Panc1 (cell line): Measurements from ENCODE around the gene UNC45B. TPM values are rescaled to one million over a fixed set of nuclear protein-coding genes. Genes with fewer than 3 reads are reported as not detected.

Experiments used
- ATAC-seq: fragments of 200-7000 bp; cut with Tn5 transposase; 2 replicates; pipeline ENCODE4 v1.9.1; 2020; ENCODE audit warnings: mild to moderate bottlenecking, moderate library complexity
- BruUV-seq: library from RNA; stranded (reverse); fragments of 400-500 nt; replicated peaks from 2 replicates; lab custom pipeline; 2021; lab: Mats Ljungman, UMichigan
- CTCF ChIA-PET: fragments of 300-600 bp; sonication (Branson Sonifier 250); formaldehyde crosslinking; loops from one replicate; lab custom pipeline; 2022; ENCODE audit warnings: antibody characterized with exemption; lab: Charles Lee
- POLR2A ChIA-PET: fragments of 300-600 bp; sonication (Branson Sonifier 250); formaldehyde crosslinking; loops from one replicate; lab custom pipeline; 2022; ENCODE audit warnings: antibody characterized with exemption; lab: Charles Lee
- DNase-seq: peaks from one replicate; pipeline ENCODE4 v3.0.0-alpha.2; 2010; ENCODE audit warnings: low read depth, low spot score
- H3K27ac ChIP-seq: 2 replicates; pipeline ENCODE4 v1.5.1; 2011; ENCODE audit warnings: mild to moderate bottlenecking, low read length, inconsistent platforms
- H3K27me3 ChIP-seq: fragments of 200-500 bp; sonication (Bioruptor generic); 2 replicates; pipeline ENCODE4 v1.6.0; 2014; ENCODE audit warnings: low read length, inconsistent platforms; ENCODE audit not compliant: control insufficient read depth, insufficient read depth
- H3K36me3 ChIP-seq: fragments of 200-500 bp; sonication (Bioruptor generic); 2 replicates; pipeline ENCODE4 v1.5.1; 2014; ENCODE audit warnings: inconsistent platforms, mild to moderate bottlenecking, low read length, moderate library complexity; ENCODE audit not compliant: control insufficient read depth, insufficient read depth
- H3K4me1 ChIP-seq: 2 replicates; pipeline ENCODE4 v1.5.1; 2011; ENCODE audit warnings: inconsistent platforms, mild to moderate bottlenecking, low read length, moderate library complexity; ENCODE audit not compliant: control insufficient read depth, insufficient read depth
- H3K4me3 ChIP-seq, 2 experiments: 2 replicates each; pipeline ENCODE4 v1.5.1; 2011 to 2012; ENCODE audit warnings: low read depth in 2 of 2, low read length in 2 of 2, mild to moderate bottlenecking in 2 of 2, inconsistent platforms in 1 of 2, moderate library complexity in 1 of 2
- H3K9me3 ChIP-seq: fragments of 200-500 bp; sonication (Bioruptor generic); 2 replicates; pipeline ENCODE4 v1.5.1; 2014; ENCODE audit warnings: low read depth, mild to moderate bottlenecking, inconsistent platforms, low read length, moderate library complexity; ENCODE audit not compliant: control insufficient read depth, insufficient read depth
- POLR2AphosphoS5 ChIP-seq: IDR thresholded peaks from 2 replicates; pipeline ENCODE4 v1.6.1; 2012; ENCODE audit warnings: mild to moderate bottlenecking, low read depth, low read length, moderate library complexity
- SIN3A ChIP-seq: IDR thresholded peaks from 2 replicates; pipeline ENCODE4 v1.6.1; 2012; ENCODE audit warnings: low read depth, mild to moderate bottlenecking, low read length, moderate library complexity, borderline replicate concordance; ENCODE audit not compliant: insufficient read depth
- TCF7L2 ChIP-seq: IDR thresholded peaks from 2 replicates; pipeline ENCODE4 v1.6.1; 2011; ENCODE audit warnings: mild to moderate bottlenecking, low read depth, low read length, inconsistent platforms
- in situ Hi-C: cut with HindIII; loops from 2 replicates; pipeline ENCODE4 v1.10.0; 2016; ENCODE audit warnings: low sequenced_read_pairs, low pct_unique_long_range_greater_than_20kb
- intact Hi-C: fragments of 100-400 bp; cut with micrococcal nuclease; formaldehyde crosslinking; loops from one replicate; pipeline ENCODE4 v1.10.0; 2022; ENCODE audit not compliant: unreplicated experiment
- total RNA-seq: library from RNA; stranded (reverse); gene quantifications from one replicate; pipeline ENCODE4 v1.2.1, GENCODE V29; 2021; ENCODE audit not compliant: unreplicated experiment
- TF ChIP-seq, protein P1 (sequence below), 2 experiments: IDR thresholded peaks; 2 replicates each; pipeline ENCODE4 v1.6.1; 2011 to 2012; ENCODE audit warnings: low read depth in 2 of 2, control low read depth in 1 of 2, low read length in 1 of 2, mild to moderate bottlenecking in 1 of 2, moderate library complexity in 1 of 2; ENCODE audit not compliant: insufficient read depth in 1 of 2
- TF ChIP-seq, protein P2 (sequence below): fragments of 450-650 bp; IDR thresholded peaks from 2 replicates; pipeline ENCODE4 v1.5.1; 2017; ENCODE audit warnings: mild to moderate bottlenecking

Gene UNC45B
- total RNA-seq, 1 experiment from 2014 or later: not detected

DNA sequence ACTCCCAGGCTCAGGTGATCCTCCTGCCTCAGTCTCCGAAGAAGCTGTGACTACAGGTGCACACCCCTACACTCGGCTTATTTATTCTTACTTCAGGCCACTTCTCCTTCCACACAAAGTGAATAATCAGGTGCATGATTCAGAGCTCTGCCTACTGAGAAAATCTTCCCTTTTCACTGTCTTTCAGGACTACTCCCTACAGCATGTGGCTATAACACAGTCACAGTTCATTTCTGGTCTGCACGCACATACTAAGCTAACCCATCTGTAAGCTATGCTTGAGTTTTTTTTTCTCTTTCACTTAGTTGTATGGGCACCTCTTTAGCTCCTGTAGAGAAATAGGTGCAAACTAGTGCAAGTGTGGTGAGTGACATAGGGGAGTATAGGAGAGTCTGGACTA, 87.7 kb downstream of the UNC45B start:
- ATAC-seq (no peak), DNase-seq (no peak)
- in situ Hi-C loops (no loop called here), intact Hi-C loops (no loop called here)
- CTCF ChIA-PET: no interaction called here
- no peaks in the 10 kb centered on the region for H3K36me3 ChIP-seq
- no peaks in the 10 kb centered on the region for H3K4me1 ChIP-seq
- H3K27me3 ChIP-seq: peaks cover 4% of the 10 kb centered on the region; the same call in 1 of the 2 replicates
- POLR2A ChIA-PET: no interaction called here
- no TSS peak for BruUV-seq
- TF ChIP-seq POLR2AphosphoS5 (no peak), TCF7L2 (no peak), SIN3A (no peak)
- TF ChIP-seq, protein P1, sequence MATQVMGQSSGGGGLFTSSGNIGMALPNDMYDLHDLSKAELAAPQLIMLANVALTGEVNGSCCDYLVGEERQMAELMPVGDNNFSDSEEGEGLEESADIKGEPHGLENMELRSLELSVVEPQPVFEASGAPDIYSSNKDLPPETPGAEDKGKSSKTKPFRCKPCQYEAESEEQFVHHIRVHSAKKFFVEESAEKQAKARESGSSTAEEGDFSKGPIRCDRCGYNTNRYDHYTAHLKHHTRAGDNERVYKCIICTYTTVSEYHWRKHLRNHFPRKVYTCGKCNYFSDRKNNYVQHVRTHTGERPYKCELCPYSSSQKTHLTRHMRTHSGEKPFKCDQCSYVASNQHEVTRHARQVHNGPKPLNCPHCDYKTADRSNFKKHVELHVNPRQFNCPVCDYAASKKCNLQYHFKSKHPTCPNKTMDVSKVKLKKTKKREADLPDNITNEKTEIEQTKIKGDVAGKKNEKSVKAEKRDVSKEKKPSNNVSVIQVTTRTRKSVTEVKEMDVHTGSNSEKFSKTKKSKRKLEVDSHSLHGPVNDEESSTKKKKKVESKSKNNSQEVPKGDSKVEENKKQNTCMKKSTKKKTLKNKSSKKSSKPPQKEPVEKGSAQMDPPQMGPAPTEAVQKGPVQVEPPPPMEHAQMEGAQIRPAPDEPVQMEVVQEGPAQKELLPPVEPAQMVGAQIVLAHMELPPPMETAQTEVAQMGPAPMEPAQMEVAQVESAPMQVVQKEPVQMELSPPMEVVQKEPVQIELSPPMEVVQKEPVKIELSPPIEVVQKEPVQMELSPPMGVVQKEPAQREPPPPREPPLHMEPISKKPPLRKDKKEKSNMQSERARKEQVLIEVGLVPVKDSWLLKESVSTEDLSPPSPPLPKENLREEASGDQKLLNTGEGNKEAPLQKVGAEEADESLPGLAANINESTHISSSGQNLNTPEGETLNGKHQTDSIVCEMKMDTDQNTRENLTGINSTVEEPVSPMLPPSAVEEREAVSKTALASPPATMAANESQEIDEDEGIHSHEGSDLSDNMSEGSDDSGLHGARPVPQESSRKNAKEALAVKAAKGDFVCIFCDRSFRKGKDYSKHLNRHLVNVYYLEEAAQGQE (IDR thresholded peaks at IDR 0.05; ENCODE audit: insufficient read depth in 1 of 2, low read depth in 2 of 2, low read length in 1 of 2): no peak
- TF ChIP-seq, protein P2, sequence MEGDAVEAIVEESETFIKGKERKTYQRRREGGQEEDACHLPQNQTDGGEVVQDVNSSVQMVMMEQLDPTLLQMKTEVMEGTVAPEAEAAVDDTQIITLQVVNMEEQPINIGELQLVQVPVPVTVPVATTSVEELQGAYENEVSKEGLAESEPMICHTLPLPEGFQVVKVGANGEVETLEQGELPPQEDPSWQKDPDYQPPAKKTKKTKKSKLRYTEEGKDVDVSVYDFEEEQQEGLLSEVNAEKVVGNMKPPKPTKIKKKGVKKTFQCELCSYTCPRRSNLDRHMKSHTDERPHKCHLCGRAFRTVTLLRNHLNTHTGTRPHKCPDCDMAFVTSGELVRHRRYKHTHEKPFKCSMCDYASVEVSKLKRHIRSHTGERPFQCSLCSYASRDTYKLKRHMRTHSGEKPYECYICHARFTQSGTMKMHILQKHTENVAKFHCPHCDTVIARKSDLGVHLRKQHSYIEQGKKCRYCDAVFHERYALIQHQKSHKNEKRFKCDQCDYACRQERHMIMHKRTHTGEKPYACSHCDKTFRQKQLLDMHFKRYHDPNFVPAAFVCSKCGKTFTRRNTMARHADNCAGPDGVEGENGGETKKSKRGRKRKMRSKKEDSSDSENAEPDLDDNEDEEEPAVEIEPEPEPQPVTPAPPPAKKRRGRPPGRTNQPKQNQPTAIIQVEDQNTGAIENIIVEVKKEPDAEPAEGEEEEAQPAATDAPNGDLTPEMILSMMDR: no peak
- no peak overlapping the region for H3K4me3 ChIP-seq
- H3K9me3 ChIP-seq: no peaks in the 10 kb centered on the region
- H3K27ac ChIP-seq: no peak overlapping the region

DNA sequence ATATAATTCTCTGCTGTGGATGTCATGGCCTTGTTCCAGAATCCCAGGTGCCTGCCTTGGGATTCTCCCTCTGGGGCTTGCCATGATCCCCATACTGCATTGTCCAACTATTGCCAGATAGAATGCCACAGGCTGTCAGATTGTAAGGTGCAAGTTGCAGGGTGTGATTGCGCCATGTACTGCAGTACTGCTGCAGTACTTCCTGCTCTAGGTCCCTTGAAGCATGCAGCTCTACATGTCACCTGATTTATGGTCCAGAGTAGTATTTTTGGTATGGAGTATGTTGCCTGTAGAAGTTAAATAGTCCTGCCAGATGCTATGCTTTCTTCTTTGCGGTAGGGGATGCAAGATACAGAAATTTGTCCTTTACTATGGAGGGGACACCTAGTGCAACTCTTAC, 88.3 kb downstream of the UNC45B start:
- Histone ChIP-seq H3K27ac (no peak overlapping the region), H3K4me3 (no peak overlapping the region), H3K9me3 (no peaks in the 10 kb centered on the region), H3K36me3 (no peaks in the 10 kb centered on the region), H3K4me1 (no peaks in the 10 kb centered on the region), H3K27me3 (peaks cover 4% of the 10 kb centered on the region; the same call in 1 of the 2 replicates)
- TF ChIP-seq TCF7L2 (no peak), POLR2AphosphoS5 (no peak), SIN3A (no peak)
- TF ChIP-seq, protein P2: no peak
- TF ChIP-seq, protein P1 (IDR thresholded peaks at IDR 0.05; ENCODE audit: insufficient read depth in 1 of 2, low read depth in 2 of 2, low read length in 1 of 2): no peak
- intact Hi-C loops (no loop called here), in situ Hi-C loops (no loop called here)
- ATAC-seq (no peak), DNase-seq (no peak)
- ChIA-PET POLR2A (no interaction called here), CTCF (no interaction called here)
- BruUV-seq: no TSS peak
